ENCODE results near the gene PLPP4. TPM values are rescaled to one million over a fixed set of nuclear protein-coding genes. Genes with fewer than 3 reads are reported as not detected.

The PLPP4 gene
- total and polyA plus RNA-seq, 5 donors from 2014 or later: not detected

DNA sequence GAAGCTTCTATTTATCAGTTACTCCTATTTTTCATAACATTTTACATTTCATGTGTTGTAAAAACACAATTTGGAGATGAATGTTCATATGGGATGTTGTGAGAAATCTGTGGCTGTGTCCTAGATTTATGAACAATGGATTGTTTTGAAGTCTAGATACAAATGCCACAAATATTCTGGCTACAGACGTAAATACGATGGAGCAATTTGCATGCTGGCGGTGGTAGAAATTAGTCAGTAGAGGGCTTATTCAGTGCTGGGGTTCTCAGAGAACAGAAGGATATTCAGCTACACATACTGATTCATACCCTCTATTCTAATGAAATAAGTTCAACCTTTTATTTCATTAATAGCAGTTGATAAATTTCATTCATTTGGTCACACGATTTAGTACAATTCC, 48.8 kb downstream of the PLPP4 start:
- no peak for DNase-seq

DNA sequence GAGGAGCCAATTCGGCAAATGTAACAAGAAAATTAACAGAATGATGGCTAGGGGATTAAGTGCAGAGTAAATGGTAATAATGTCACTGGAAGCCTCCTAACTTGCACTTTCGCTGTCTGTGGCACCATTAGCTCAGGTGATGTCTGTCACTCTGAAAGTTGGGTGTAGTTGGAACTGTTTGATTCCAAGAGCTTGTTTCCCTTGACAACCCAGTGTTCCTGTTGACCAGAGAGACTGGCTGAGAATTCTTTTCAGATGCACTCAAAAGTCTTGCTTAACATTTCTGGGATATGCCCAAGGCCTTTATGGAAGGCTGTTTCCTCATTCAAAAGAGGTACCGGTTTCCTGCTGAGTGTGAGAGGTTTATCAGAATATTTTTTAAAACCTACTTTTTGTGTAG, 49.6 kb downstream of the PLPP4 start:
- no peak overlapping the region for H3K4me3 Mint-ChIP-seq
- Histone ChIP-seq H3K27me3 (ENCODE audit: control insufficient read depth, insufficient read depth, low read length) (no peaks in the 10 kb centered on the region), H3K27ac (ENCODE audit: insufficient read depth, low read length, poor library complexity, severe bottlenecking) (no peak overlapping the region), H3K4me1 (ENCODE audit: control insufficient read depth, insufficient read depth, low read length, poor library complexity, severe bottlenecking) (no peaks in the 10 kb centered on the region), H3K9me3 (ENCODE audit: control insufficient read depth in 2 of 2, low read length in 2 of 2) (no peaks in the 10 kb centered on the region), H3K36me3 (ENCODE audit: control insufficient read depth, insufficient read depth, low read length) (no peaks in the 10 kb centered on the region), H3K4me3 (ENCODE audit: low read depth, low read length) (no peak overlapping the region)
- H3K27me3 Mint-ChIP-seq: no peaks in the 10 kb centered on the region
- peaks cover 0 to 2% (median 0%) of the 10 kb centered on the region in 7 donors for H3K9me3 Mint-ChIP-seq
- no peak overlapping the region for H3K27ac Mint-ChIP-seq
- no peaks in the 10 kb centered on the region for H3K36me3 Mint-ChIP-seq
- no peaks in the 10 kb centered on the region for H3K4me1 Mint-ChIP-seq
- DNase-seq (no peak), ATAC-seq (ENCODE audit: low read depth in 2 of 2) (no peak)

More for the DNA sequence above, 48.8 kb downstream of the PLPP4 start:
- no peaks in the 10 kb centered on the region for H3K36me3 Mint-ChIP-seq
- no peaks in the 10 kb centered on the region for H3K36me3 ChIP-seq (ENCODE audit: control insufficient read depth, insufficient read depth, low read length)
- H3K27ac ChIP-seq (ENCODE audit: insufficient read depth, low read length, poor library complexity, severe bottlenecking): no peak overlapping the region
- no peak overlapping the region for H3K27ac Mint-ChIP-seq
- H3K4me3 ChIP-seq (ENCODE audit: low read depth, low read length): no peak overlapping the region
- H3K9me3 Mint-ChIP-seq: peaks cover 0 to 2% (median 0%) of the 10 kb centered on the region in 7 donors
- no peak overlapping the region for H3K4me3 Mint-ChIP-seq
- no peaks in the 10 kb centered on the region for H3K4me1 ChIP-seq (ENCODE audit: control insufficient read depth, insufficient read depth, low read length, poor library complexity, severe bottlenecking)
- H3K4me1 Mint-ChIP-seq: no peaks in the 10 kb centered on the region
- H3K9me3 ChIP-seq (ENCODE audit: control insufficient read depth in 2 of 2, low read length in 2 of 2): no peaks in the 10 kb centered on the region
- H3K27me3 Mint-ChIP-seq: no peaks in the 10 kb centered on the region
- ATAC-seq (ENCODE audit: low read depth in 2 of 2): no peak
- no peaks in the 10 kb centered on the region for H3K27me3 ChIP-seq (ENCODE audit: control insufficient read depth, insufficient read depth, low read length)

DNA sequence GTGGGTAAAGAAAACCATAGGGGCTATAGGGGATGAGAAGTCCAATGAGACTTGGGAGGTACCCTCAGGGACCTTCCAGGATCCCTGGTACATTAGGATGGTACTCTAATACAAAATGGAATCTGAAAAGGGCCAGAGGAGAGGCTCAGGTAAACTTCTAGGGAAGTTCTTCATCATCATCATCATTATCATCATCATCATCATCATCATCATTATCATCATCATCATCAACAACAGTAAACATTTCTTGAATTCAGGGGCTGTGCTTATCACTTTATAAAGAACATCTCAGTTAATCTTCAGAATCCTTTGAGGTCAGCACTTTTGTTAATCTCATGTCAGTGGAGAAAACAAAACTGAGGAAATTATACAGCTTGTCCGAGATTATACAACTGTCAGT, 50.1 kb downstream of the PLPP4 start:
- H3K9me3 ChIP-seq (ENCODE audit: control insufficient read depth in 2 of 2, low read length in 2 of 2): no peaks in the 10 kb centered on the region
- no peak for DNase-seq
- no peaks in the 10 kb centered on the region for H3K4me1 ChIP-seq (ENCODE audit: control insufficient read depth, insufficient read depth, low read length, poor library complexity, severe bottlenecking)
- H3K4me1 Mint-ChIP-seq: no peaks in the 10 kb centered on the region
- no peaks in the 10 kb centered on the region for H3K27me3 ChIP-seq (ENCODE audit: control insufficient read depth, insufficient read depth, low read length)
- no peaks in the 10 kb centered on the region for H3K36me3 Mint-ChIP-seq
- H3K27ac Mint-ChIP-seq: no peak overlapping the region
- no peak overlapping the region for H3K27ac ChIP-seq (ENCODE audit: insufficient read depth, low read length, poor library complexity, severe bottlenecking)
- no peak overlapping the region for H3K4me3 Mint-ChIP-seq
- no peaks in the 10 kb centered on the region for H3K27me3 Mint-ChIP-seq
- no peak overlapping the region for H3K4me3 ChIP-seq (ENCODE audit: low read depth, low read length)
- no peaks in the 10 kb centered on the region for H3K36me3 ChIP-seq (ENCODE audit: control insufficient read depth, insufficient read depth, low read length)
- H3K9me3 Mint-ChIP-seq: peaks cover 0 to 2% (median 0%) of the 10 kb centered on the region in 7 donors
- no peak for ATAC-seq (ENCODE audit: low read depth in 2 of 2)

DNA sequence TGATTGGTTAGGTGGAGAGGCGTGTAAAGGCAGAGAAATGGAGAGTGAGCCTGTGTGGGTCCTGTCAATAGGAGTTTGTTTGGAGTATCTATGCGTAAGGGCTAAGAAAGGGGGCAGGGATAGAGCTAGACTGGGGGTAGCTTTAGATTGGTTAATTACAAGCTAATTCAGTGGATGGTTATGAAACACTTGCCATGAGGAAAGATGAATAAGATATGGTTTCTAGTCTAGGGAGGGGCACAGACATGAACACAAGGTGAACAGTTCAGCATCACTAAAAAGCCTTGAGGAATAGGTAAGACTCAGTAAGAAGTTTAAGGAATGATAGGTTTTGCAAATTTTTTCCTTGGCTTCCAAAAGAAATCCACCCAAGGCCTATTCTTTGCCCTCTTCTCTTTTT, 50.6 kb downstream of the PLPP4 start:
- H3K9me3 ChIP-seq (ENCODE audit: control insufficient read depth in 2 of 2, low read length in 2 of 2): no peaks in the 10 kb centered on the region
- ATAC-seq (ENCODE audit: low read depth in 2 of 2): no peak
- no peaks in the 10 kb centered on the region for H3K4me1 ChIP-seq (ENCODE audit: control insufficient read depth, insufficient read depth, low read length, poor library complexity, severe bottlenecking)
- H3K36me3 Mint-ChIP-seq: no peaks in the 10 kb centered on the region
- H3K4me3 Mint-ChIP-seq: no peak overlapping the region
- H3K4me3 ChIP-seq (ENCODE audit: low read depth, low read length): no peak overlapping the region
- H3K4me1 Mint-ChIP-seq: no peaks in the 10 kb centered on the region
- H3K36me3 ChIP-seq (ENCODE audit: control insufficient read depth, insufficient read depth, low read length): no peaks in the 10 kb centered on the region
- no peak for DNase-seq
- no peak overlapping the region for H3K27ac ChIP-seq (ENCODE audit: insufficient read depth, low read length, poor library complexity, severe bottlenecking)
- no peaks in the 10 kb centered on the region for H3K27me3 ChIP-seq (ENCODE audit: control insufficient read depth, insufficient read depth, low read length)
- peaks cover 0 to 2% (median 0%) of the 10 kb centered on the region in 7 donors for H3K9me3 Mint-ChIP-seq
- no peaks in the 10 kb centered on the region for H3K27me3 Mint-ChIP-seq
- H3K27ac Mint-ChIP-seq: no peak overlapping the region

DNA sequence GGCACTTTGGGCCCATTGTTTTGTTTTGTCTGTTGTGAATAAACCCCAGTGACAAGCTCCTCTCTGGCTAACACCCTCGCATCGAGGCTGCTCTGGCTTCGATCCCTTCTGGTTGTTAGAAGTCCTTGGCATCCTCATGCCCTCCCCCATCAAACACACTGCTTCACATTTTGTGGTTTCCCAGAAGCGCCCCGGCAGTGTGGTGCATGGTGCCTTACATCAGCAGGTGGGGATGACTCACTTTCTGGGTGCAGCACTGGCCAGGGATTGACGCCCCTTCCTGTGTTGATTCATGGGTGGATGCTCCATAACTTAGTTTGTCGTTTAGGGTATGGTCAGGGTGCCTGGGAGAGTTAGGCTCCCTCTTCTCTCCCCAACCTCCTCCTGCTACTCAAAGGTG, 51.4 kb downstream of the PLPP4 start:
- no peaks in the 10 kb centered on the region for H3K27me3 ChIP-seq (ENCODE audit: control insufficient read depth, insufficient read depth, low read length)
- no peaks in the 10 kb centered on the region for H3K4me1 ChIP-seq (ENCODE audit: control insufficient read depth, insufficient read depth, low read length, poor library complexity, severe bottlenecking)
- H3K9me3 ChIP-seq (ENCODE audit: control insufficient read depth in 2 of 2, low read length in 2 of 2): no peaks in the 10 kb centered on the region
- DNase-seq: peak in 1 of 3 donors; percentile 3
- Mint-ChIP-seq H3K9me3 (peaks cover 0 to under 1% (median 0%) of the 10 kb centered on the region in 7 donors), H3K36me3 (no peaks in the 10 kb centered on the region), H3K27ac (no peak overlapping the region), H3K27me3 (no peaks in the 10 kb centered on the region), H3K4me3 (no peak overlapping the region), H3K4me1 (no peaks in the 10 kb centered on the region)
- H3K4me3 ChIP-seq (ENCODE audit: low read depth, low read length): no peak overlapping the region
- H3K36me3 ChIP-seq (ENCODE audit: control insufficient read depth, insufficient read depth, low read length): no peaks in the 10 kb centered on the region
- no peak for ATAC-seq (ENCODE audit: low read depth in 2 of 2)
- no peak overlapping the region for H3K27ac ChIP-seq (ENCODE audit: insufficient read depth, low read length, poor library complexity, severe bottlenecking)

- H3K36me3 Mint-ChIP-seq: no peaks in the 10 kb centered on the region
- H3K27ac Mint-ChIP-seq: no peak overlapping the region
- no peak overlapping the region for H3K4me3 ChIP-seq (ENCODE audit: low read depth, low read length)
- no peak for ATAC-seq (ENCODE audit: low read depth in 2 of 2)
- H3K9me3 Mint-ChIP-seq: peaks cover 0 to 3% (median 0%) of the 10 kb centered on the region in 7 donors
- no peaks in the 10 kb centered on the region for H3K36me3 ChIP-seq (ENCODE audit: control insufficient read depth, insufficient read depth, low read length)
- no peaks in the 10 kb centered on the region for H3K27me3 ChIP-seq (ENCODE audit: control insufficient read depth, insufficient read depth, low read length)
- H3K4me1 Mint-ChIP-seq: no peaks in the 10 kb centered on the region
- no peak overlapping the region for H3K27ac ChIP-seq (ENCODE audit: insufficient read depth, low read length, poor library complexity, severe bottlenecking)
- no peaks in the 10 kb centered on the region for H3K4me1 ChIP-seq (ENCODE audit: control insufficient read depth, insufficient read depth, low read length, poor library complexity, severe bottlenecking)
- no peaks in the 10 kb centered on the region for H3K27me3 Mint-ChIP-seq
- no peak for DNase-seq
- no peak overlapping the region for H3K4me3 Mint-ChIP-seq
- H3K9me3 ChIP-seq (ENCODE audit: control insufficient read depth in 2 of 2, low read length in 2 of 2): no peaks in the 10 kb centered on the region
These were observed 51.9 kb downstream of the PLPP4 start for GRCh38 chr10:120508966-120509365.

DNA sequence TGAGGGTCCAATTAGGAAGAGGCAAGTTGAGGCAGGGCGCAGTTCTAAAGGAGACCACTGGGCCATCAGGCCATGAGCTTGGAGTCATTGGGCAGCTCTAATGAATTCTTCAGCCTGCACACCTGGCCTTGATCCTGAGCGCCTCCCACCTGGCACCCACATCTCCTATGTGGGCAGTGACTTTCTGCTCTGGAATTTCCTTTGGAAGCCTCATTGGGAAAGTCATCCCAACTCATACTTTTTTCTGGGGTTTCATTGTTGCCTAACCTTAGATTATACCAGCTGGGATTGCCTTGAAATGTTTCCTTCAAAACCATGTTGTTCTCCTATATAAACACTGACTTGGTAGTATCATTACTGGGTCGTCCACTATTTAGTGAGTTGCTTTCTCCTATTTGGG, 54.1 kb downstream of the PLPP4 start:
- H3K27me3 Mint-ChIP-seq: no peaks in the 10 kb centered on the region
- DNase-seq (no peak), ATAC-seq (ENCODE audit: low read depth in 2 of 2) (no peak)
- Histone ChIP-seq H3K9me3 (ENCODE audit: control insufficient read depth in 2 of 2, low read length in 2 of 2) (no peaks in the 10 kb centered on the region), H3K27ac (ENCODE audit: insufficient read depth, low read length, poor library complexity, severe bottlenecking) (no peak overlapping the region), H3K36me3 (ENCODE audit: control insufficient read depth, insufficient read depth, low read length) (no peaks in the 10 kb centered on the region), H3K4me1 (ENCODE audit: control insufficient read depth, insufficient read depth, low read length, poor library complexity, severe bottlenecking) (no peaks in the 10 kb centered on the region), H3K4me3 (ENCODE audit: low read depth, low read length) (no peak overlapping the region), H3K27me3 (ENCODE audit: control insufficient read depth, insufficient read depth, low read length) (no peaks in the 10 kb centered on the region)
- no peaks in the 10 kb centered on the region for H3K4me1 Mint-ChIP-seq
- no peak overlapping the region for H3K4me3 Mint-ChIP-seq
- H3K36me3 Mint-ChIP-seq: no peaks in the 10 kb centered on the region
- no peak overlapping the region for H3K27ac Mint-ChIP-seq
- peaks cover 0 to 5% (median 0%) of the 10 kb centered on the region in 7 donors for H3K9me3 Mint-ChIP-seq

GRCh38 chr10:120513307-120513796, 56.3 kb downstream of the PLPP4 start:
- no peaks in the 10 kb centered on the region for H3K9me3 ChIP-seq (ENCODE audit: control insufficient read depth in 2 of 2, low read length in 2 of 2)
- no peaks in the 10 kb centered on the region for H3K27me3 Mint-ChIP-seq
- no peak overlapping the region for H3K4me3 Mint-ChIP-seq
- DNase-seq (no peak), ATAC-seq (ENCODE audit: low read depth in 2 of 2) (no peak)
- no peaks in the 10 kb centered on the region for H3K36me3 ChIP-seq (ENCODE audit: control insufficient read depth, insufficient read depth, low read length)
- H3K4me1 Mint-ChIP-seq: no peaks in the 10 kb centered on the region
- H3K36me3 Mint-ChIP-seq: no peaks in the 10 kb centered on the region
- no peaks in the 10 kb centered on the region for H3K27me3 ChIP-seq (ENCODE audit: control insufficient read depth, insufficient read depth, low read length)
- peaks cover 0 to 5% (median 0%) of the 10 kb centered on the region in 7 donors for H3K9me3 Mint-ChIP-seq
- no peak overlapping the region for H3K27ac ChIP-seq (ENCODE audit: insufficient read depth, low read length, poor library complexity, severe bottlenecking)
- no peak overlapping the region for H3K4me3 ChIP-seq (ENCODE audit: low read depth, low read length)
- no peak overlapping the region for H3K27ac Mint-ChIP-seq
- H3K4me1 ChIP-seq (ENCODE audit: control insufficient read depth, insufficient read depth, low read length, poor library complexity, severe bottlenecking): no peaks in the 10 kb centered on the region

All from CD4-positive, CD25-positive, alpha-beta regulatory T cell (primary cell).